ENCODE results near the gene GALNT2. TPM values are rescaled to one million over a fixed set of nuclear protein-coding genes. Genes with fewer than 3 reads are reported as not detected.
A peak's percentile ranks its signal among the peaks of the same experiment; 100 is the strongest.

GALNT2 gene
- total and polyA plus RNA-seq, 12 donors = 9.7 to 35.1 (median 25.8) TPM

DNA sequence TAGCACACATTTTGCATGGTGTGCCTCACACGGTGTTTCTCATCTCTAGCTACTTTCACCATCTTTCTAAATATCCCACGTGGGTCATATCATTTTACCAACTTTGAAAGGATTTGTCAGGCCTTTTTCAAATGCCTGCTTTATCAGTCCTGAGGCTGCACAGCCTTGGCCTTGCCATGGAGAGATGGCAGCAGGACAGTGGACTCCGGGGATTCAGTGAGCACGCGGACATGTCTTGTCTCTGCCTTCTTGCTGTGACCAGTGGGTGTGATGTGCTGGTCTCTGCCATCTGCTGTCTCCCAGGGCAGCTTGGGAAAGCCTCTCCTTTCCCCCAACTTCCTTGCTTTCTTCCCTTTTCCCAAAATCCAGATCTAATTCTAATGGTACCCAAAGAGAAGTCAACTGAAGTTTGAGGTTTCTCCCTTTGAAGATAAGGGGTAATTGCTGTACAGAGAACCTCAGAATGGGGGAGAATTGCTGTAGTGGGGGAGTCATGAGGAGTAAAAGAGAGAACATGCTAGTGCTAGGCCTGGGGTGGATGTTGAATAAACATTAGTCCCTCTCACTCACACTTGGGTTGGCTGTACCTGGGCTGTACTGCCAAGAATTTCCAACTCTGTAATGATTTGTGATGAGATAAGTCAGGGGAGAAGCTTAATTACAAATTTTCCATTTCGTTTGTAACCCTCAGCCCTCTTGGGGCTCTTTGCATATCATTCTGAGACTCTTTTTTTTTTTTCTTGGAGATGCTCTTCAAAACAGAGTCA lies 99.5 kb downstream of the GALNT2 start:
- H3K36me3 ChIP-seq = no peaks in the 10 kb centered on the region
- H3K27ac ChIP-seq = no peak overlapping the region
- no peak overlapping the region for H3K4me3 ChIP-seq
- 84 to 90% methylated on average over 6 of the region's 6 CpGs for WGBS, 2 donors
- intact Hi-C loops (cut with DNase I) = loop anchor here in 2 of 10 donors (5.0 to 10.0 kb wide), 2 partner anchors 102 to 324 kb away; partner anchors contain the start of gene GALNT2 (in 1 of the 2)
- peaks cover 0 to 3% (median 0%) of the 10 kb centered on the region in 11 donors for H3K9me3 ChIP-seq
- peaks cover 0 to 54% (median 20%) of the 10 kb centered on the region in 9 donors for H3K4me1 ChIP-seq
- no peak for ATAC-seq
- TF ChIP-seq, protein P1, sequence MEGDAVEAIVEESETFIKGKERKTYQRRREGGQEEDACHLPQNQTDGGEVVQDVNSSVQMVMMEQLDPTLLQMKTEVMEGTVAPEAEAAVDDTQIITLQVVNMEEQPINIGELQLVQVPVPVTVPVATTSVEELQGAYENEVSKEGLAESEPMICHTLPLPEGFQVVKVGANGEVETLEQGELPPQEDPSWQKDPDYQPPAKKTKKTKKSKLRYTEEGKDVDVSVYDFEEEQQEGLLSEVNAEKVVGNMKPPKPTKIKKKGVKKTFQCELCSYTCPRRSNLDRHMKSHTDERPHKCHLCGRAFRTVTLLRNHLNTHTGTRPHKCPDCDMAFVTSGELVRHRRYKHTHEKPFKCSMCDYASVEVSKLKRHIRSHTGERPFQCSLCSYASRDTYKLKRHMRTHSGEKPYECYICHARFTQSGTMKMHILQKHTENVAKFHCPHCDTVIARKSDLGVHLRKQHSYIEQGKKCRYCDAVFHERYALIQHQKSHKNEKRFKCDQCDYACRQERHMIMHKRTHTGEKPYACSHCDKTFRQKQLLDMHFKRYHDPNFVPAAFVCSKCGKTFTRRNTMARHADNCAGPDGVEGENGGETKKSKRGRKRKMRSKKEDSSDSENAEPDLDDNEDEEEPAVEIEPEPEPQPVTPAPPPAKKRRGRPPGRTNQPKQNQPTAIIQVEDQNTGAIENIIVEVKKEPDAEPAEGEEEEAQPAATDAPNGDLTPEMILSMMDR (IDR thresholded peaks at IDR 0.05) = no peak
- no peak for DNase-seq
- no peaks in the 10 kb centered on the region for H3K27me3 ChIP-seq

GRCh38 chr1:230167419-230167852 lies 100.4 kb downstream of the GALNT2 start:
- DNase-seq = no peak
- no peak overlapping the region for H3K27ac ChIP-seq
- no peaks in the 10 kb centered on the region for H3K36me3 ChIP-seq
- H3K27me3 ChIP-seq = no peaks in the 10 kb centered on the region
- no peak overlapping the region for H3K4me3 ChIP-seq
- ATAC-seq = peak in 4 of 8 donors; percentile 26 to 47 (median 32)
- TF ChIP-seq, protein P1 (IDR thresholded peaks at IDR 0.05) = peak; percentile 18 to 78 (median 67)
- 80 to 83% methylated on average over 12 of the region's 12 CpGs for WGBS, 2 donors
- intact Hi-C loops (cut with DNase I) = loop anchor here in 2 of 10 donors (5.0 to 10.0 kb wide), 2 partner anchors 103 to 325 kb away; partner anchors contain the start of gene GALNT2 (in 1 of the 2)
- H3K9me3 ChIP-seq = peaks cover 0 to 3% (median 0%) of the 10 kb centered on the region in 11 donors
- peaks cover 0 to 57% (median 20%) of the 10 kb centered on the region in 9 donors for H3K4me1 ChIP-seq

- Histone ChIP-seq H3K4me3 (peak overlapping the region in 4 of 10 donors; percentile 18 to 30 (median 21)), H3K27me3 (no peaks in the 10 kb centered on the region), H3K9me3 (peaks cover 0 to 3% (median 0%) of the 10 kb centered on the region in 11 donors), H3K27ac (peak overlapping the region in 7 of 10 donors; percentile 20 to 65 (median 47)), H3K36me3 (no peaks in the 10 kb centered on the region), H3K4me1 (peaks cover 0 to 40% (median 17%) of the 10 kb centered on the region in 9 donors)
- TF ChIP-seq, protein P1 (IDR thresholded peaks at IDR 0.05) = no peak
- intact Hi-C loops (cut with DNase I) = loop anchor here in 2 of 10 donors (5.0 to 10.0 kb wide), 3 partner anchors 105 to 505 kb away; partner anchors contain the start of gene GALNT2 (in 1 of the 2)
- ATAC-seq (peak in 5 of 8 donors; percentile 27 to 43 (median 36)), DNase-seq (no peak)
- whole genome bisulfite sequencing, 2 donors = 69 to 87% methylated on average over 8 of the region's 8 CpGs
Observed at GRCh38 chr1:230169454-230170152, 102.6 kb downstream of the GALNT2 start.

GRCh38 chr1:230170153-230170547 lies 103.1 kb downstream of the GALNT2 start:
- no peak for DNase-seq
- H3K27me3 ChIP-seq = no peaks in the 10 kb centered on the region
- peak in 1 of 8 donors; percentile 8 for ATAC-seq
- H3K9me3 ChIP-seq = peaks cover 0 to 3% (median 0%) of the 10 kb centered on the region in 11 donors
- peak overlapping the region in 4 of 10 donors; percentile 18 to 30 (median 21) for H3K4me3 ChIP-seq
- peak overlapping the region in 7 of 10 donors; percentile 20 to 65 (median 47) for H3K27ac ChIP-seq
- intact Hi-C loops (cut with DNase I) = loop anchor here in 1 of 10 donors (10.0 kb wide), 1 partner anchor 505 kb away; no protein-coding TSS in a partner anchor
- 72 to 81% methylated on average over 1 of the region's 1 CpG for WGBS, 2 donors
- H3K4me1 ChIP-seq = peaks cover 0 to 44% (median 17%) of the 10 kb centered on the region in 9 donors
- TF ChIP-seq, protein P1 (IDR thresholded peaks at IDR 0.05) = no peak
- H3K36me3 ChIP-seq = no peaks in the 10 kb centered on the region

Data from heart right ventricle (tissue), 16 donors.